Measurements from ENCODE around the gene CMSS1.

CMSS1 gene

DNA sequence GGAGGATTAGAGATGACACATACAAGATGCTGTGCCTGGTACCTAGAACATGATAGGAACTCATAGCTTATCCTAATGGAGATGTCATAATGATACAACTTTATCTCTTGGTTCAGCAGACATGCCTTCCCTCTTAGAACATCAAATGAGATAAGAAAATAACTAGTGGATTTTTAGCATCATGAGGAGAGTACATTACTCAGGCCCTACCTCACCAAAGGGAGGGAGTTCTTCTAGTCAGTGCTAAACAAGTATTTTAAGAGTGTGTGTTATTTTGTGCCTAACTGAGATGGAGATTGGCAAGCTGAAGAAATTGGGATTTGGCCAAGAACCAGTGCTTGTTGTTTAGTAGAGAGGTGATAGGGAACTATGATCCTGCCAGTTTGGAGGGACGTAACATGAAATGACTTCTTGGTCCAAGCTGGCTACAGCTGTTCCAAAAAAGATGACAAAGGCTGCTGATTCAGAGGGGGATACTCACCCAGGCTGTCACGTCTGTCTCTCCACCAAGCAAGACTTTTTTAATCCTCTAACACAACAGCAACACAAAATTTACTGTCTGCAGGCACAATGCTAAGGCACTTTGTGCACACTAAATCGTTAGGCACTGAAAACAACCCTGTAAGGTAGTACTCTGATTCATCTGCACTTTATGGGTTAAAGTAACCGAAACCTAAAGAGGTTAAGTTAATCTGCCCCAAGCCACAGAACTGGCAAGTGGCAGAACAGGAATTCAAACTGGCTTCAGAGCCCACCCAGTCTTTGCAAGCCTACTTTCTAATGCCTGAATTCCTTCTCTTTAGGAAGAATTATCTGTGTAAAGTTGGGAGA lies 126.5 kb downstream of the CMSS1 start:
- DNase-seq = no peak

DNA sequence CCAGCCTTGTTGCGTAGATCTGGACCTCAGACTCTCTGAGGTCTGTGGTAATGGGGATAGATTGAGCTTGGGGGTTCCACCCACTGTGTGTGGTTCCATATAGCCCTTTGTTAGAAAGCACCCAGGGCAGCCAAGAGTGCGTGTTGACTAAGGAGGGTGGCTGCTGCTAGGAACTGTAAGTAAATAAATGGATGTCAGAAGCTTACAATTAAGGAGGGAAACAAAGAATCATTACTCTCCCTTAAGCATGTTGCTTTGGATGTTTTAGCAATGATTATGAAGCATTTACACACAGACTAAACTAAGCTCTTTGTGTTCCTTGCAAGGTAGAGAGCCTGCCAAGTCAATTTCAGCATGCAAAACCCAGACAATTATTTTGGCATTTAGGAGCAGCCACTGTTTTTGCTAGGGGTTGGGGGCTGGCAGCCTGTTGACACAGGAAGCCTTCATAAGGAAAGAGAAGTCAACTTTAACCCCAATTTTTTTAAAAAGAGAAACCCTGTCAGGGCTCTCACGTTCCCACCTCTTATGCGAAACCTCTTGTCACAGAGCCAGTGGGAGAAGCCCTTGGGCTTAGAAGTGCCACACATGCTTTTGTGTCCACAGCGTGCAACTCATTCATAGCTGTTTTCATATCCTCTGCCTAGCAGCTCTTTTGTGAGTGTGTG lies 127.8 kb downstream of the CMSS1 start:
- no peak for DNase-seq

DNA sequence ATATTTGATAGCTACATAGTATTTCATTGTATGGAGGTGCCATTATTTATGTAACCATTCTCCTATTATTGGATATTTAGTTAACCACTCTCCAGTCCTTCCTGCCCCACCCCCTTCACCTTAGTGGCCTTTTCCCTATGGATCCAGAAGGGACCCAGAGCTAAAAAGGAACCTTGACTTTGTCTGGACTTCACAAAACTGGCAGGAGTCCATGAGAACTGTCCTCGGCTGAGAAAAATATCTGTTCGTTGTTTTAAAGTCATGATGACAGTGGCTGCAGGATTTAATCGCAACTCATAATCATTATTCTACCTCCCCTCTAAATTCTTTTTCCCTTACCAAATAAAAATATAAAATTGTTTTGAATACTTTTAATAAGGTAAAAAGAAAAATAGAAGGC lies 129.7 kb downstream of the CMSS1 start:
- DNase-seq = no peak

DNA sequence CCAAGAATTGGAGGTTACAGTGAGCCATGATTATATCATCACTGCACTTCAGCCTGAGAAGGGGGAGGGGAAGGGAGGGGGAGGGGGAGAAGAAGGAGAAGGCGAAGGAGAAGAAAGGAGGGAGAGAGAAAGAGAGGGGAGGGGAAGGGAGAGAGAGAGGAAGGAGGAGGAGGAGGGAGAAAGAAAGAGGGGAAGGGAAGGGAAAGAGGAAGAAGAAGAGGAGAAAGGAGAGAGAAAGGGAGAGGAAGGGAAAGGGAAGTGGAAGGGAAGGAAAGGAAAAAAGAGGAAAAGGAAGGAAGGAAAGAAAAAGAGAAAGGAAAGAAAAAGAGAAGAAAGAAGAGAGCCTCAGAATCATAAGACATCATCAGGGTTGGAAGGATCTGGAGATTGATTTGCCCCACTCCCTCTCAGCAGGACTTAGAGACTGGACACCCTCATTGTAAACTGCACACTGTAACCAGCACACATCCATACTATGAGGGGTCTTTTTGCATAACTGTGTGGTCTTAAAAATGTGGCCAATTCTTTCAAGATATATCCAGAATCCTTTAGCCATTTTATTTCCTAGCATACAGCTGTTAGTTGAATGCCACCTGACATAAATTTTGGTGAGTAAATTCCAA lies 130.9 kb downstream of the CMSS1 start:
- no peak for DNase-seq

DNA sequence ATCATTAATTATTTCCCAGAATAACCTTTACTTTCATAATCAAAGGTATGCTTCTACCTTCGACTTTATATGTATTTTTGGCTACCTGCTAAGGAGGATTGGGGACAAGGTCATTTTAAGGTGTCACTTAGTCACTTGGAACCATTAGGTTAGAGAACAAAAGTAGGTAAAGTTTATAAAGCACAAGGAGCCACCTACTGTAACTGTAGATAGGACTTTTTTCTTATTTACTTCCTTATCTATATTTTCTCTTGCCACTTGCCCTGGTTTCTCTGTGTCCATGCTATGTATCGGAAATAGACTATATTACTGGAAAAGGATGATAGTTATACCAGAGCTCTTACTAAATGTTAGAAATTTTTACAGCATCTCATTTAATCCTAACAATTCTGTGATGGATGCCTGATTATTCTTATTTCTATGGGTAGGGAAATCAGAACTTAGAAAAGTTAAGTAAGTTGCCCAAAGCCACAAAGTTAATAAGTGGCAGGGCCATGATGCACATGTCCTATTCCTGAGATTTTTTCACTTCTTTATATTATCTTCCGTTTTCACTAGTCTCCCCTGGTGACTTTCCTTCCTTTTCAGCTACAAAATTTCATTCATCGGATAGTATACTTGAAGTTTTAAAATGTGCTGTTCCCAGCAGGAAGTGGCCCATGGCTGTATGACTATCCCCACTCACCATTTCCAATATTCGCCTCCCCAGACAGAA lies 132.5 kb downstream of the CMSS1 start:
- no peak for DNase-seq

DNA sequence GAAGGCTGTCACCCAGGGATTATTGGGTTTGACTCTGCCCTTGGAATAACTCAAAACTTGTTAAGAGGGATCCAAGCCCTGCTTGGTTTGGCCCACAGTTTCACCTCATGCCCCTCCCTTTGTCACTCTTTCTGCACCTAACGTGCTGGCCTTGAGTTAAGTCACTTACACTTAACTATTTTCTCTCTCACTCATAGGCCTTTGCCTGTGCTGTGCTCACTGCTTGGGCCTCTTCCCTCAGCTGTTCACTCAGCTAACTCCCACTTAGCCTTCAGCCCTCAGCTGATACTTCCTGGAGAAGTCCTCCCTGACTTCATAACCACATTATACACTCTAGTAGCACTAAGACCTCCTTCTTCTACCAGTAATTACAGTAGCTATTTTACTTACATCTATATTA lies 133.3 kb downstream of the CMSS1 start:
- no peak for DNase-seq

DNA sequence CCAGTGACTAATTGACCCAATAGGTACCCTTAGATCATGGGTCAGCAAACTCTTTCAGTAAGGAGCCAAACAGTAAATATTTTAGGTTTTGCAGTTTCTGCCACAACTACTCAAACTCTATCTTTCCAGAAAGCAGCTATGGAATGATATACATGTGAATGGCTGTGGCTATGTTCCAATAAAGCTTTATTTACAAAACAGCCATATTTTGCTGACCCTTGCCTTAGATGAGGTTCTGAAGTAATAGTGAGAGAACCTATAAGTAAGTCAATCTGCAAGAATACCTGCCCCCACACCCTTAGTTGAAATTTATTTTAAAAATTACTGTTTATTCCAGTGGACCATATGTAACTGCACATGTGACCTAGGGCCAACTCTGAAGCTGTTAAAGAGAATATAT lies 134.0 kb downstream of the CMSS1 start:
- DNase-seq = no peak

DNA sequence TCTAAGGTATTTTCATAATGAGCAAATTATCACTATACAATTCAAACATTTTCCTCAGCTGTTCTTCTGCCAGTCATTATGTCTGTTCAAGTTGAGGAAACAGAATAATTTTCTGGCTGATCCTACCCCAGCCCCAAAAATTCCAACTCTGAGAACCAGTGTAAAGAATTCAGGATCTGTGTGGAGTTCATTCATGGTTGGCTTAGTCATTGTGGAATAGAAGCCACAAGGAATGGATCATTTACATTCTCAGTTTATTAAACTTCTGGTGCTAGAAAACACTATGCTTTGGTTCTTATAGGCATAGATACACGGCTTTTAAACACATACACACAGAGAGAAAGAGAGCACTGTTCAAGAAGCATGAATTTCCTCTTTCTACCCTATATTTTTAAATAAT lies 134.6 kb downstream of the CMSS1 start:
- peak; percentile 91 for DNase-seq

DNA sequence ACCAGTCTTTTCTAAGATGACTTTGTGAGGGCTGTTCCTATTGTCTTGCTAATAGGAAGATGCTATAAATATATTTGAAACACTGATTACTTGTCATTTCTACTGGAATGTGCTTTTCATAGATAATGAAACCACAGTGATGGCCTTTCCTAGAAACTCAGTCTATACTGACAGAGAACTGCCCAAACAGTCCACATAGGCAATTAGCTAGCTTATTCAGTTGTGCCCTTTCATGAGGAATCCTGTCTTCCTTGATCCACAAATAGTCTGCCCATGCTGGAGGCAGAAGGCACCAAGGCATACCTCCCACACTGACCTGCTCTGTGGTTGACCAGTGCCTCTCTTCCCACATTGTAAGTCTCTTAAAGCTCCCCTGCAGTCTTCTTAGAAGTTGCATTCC lies 135.9 kb downstream of the CMSS1 start:
- DNase-seq = peak; percentile 51

DNA sequence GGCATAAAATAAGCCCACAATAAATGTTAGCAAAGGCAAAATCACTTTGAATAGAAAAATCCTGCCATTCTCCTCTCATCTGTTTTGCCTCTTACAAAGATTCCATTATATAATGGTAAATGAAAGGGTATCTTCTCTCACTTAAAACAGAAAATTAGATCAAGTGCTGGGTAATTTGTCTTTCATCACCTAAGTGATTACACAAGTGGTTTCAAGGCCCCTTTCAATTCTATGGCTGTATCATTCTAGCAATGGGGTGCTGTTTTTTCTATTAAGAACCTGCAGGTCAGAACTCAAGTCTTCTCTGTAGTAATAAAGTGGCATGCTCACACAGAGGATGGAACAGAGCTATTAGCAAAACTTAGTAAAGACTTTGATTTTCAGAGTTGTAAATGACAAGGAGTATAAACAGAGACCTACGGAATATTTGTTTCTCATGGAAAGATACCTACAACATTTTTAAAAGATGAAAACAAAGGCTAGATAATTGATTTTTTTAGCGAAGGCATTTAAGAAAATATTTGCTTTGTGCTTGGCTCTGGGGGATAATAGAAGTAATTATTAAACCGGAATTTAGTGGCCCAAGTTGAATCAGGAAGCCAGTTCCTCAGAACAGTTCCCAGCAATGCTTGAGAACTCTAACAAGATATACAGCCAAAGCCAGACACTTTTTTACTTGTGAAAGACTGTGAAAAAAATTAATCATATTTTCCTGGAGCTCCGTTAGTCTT lies 137.4 kb downstream of the CMSS1 start:
- DNase-seq = no peak

DNA sequence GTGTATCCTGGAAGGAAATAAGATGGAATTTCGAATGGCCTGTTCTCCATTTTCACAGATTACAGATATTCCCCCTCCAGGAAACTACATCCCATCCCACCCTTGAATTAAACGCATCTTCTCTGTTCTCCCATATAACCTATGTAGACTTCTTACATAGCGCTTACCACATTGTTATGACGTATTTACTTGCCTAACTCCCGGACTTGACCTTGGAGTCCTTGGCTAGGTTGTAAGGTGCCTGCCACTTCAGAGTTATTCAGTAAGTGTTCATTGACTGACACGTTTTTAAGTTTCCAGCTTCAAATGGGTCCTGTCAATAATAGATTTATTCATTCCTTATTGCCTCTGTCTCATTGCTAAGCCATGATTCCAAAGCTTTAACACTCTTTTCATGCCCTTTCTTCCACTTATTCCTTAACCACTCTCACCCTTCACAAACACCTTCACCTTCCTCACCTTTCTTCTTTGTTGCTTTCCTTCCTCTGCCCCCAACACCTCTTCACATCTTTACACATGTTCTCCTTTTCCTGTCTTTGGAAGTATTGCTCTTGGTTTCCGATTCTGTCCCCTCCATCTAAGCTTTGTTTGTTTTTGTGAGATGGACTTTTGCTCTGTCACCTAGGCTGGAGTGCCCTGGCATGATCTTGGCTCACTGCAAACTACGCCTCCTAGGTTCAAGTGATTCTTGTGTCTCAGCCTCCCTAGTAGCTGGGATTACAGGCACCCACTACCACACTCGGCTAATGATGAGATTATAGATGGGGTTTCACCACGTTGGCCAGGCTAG lies 138.3 kb downstream of the CMSS1 start:
- DNase-seq = no peak

DNA sequence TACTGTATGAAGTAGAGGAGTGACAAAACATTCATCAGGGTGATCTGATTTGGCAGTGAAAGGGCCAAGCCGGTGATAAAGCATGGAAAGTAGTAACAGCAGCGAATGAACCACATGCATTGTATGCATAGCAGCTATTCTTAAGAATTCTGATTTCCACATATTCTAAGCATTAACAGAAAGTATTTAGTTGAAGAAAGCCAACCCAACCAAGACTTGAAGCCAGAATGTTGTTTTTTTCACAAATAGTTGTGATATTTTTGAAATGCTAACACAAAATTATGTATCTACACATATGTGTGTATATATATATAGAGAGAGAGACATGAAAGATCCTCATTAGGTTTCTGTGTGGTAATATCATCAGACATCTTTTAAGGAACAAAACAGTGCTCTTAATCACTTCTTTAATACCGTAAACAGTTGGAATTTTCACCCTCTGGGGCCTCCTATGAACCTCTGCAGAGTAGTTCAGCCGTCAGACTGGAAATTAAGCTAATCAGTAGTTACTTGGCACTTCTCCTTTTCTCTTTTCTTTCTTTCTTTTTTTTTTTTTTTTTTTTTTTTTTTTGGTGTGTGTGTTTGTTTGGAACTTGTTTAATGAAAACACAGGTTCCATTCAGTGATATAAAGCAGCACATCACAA lies 139.6 kb downstream of the CMSS1 start:
- DNase-seq = no peak

DNA sequence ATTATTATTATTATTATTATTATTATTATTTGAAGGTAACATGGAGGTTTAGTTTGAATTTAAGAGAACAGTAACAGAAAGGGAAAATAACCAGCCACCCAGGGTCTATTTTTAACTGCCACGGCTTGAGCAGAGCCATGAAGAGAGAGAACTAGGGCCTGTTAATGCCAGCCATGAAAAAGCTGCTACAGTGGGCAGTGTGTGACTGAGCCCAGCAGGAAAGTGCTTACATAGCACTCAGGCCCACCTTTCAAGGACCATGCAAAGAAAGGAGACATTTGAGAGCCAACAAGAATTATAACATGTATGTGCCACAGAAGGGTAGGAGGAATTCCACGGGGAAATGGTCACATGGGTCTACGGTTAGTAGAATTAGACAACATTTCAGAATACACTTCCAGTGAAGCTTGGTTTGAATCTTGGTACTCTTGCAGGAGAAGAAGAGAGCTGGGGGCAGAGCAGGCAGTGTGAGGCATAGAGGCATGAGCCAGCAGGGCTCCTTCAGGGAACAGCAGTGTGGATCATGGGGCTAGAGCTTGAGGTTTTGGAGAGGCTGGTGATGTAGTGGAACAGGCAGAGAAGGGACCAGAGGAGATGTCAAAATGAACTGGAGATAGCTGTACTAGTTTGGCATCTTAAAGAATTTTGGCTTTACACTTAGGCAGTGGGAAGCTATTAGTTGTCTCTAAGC lies 140.7 kb downstream of the CMSS1 start:
- no peak for DNase-seq

DNA sequence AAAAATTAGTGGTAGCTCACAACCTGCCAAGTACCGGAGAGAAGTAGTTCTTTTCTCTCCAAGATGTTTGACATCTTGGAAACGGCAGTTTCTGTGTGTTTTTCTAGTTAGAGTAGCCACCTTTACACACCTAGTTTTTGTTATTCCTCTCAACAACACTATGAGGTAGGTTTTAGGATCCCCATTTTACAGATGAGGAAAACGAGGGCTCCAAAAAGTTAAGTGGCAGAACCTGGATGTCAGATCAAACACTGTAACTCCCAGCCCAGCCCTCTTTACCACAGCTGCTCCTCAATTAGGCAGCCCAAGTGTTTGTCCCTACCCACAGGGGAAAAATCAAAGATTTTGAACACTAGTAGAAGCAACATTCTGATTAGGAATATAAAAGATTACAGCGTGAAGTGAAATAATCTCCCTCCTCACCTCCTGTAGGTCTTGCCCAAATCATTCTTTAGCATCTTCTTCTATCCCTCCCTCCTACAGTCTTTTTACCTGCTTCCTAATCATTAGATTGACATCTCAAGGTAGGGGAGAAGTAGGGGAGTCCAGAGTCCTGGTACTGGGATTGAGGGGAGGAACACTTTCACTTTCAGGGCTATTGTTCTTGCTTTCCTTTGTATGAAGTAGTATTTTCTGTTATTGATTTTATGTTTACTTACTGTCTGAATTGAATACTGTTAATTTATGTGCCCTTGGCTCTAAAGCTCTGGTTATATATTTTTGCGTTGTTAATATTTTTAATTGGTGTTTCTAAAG lies 142.6 kb downstream of the CMSS1 start:
- no peak for DNase-seq

DNA sequence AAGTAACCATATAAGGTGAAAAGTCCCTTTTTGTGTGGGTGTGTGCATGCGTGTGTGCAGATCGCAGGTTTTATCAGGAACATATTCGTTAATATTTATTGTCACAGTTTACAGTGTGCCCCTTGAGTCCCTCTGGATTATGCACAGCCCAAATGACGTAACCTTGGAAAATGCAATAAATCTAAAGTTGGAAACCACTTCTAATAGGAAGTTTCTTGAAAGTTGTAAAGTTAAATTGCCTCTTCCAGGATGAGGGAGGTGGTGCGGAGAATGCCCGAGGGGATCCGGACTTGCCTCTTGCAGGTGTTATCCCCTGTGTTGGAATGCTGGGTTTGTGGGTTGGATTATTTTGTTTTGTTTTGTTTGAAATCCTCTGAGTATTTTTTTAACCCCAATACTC lies 143.3 kb downstream of the CMSS1 start:
- DNase-seq = no peak

DNA sequence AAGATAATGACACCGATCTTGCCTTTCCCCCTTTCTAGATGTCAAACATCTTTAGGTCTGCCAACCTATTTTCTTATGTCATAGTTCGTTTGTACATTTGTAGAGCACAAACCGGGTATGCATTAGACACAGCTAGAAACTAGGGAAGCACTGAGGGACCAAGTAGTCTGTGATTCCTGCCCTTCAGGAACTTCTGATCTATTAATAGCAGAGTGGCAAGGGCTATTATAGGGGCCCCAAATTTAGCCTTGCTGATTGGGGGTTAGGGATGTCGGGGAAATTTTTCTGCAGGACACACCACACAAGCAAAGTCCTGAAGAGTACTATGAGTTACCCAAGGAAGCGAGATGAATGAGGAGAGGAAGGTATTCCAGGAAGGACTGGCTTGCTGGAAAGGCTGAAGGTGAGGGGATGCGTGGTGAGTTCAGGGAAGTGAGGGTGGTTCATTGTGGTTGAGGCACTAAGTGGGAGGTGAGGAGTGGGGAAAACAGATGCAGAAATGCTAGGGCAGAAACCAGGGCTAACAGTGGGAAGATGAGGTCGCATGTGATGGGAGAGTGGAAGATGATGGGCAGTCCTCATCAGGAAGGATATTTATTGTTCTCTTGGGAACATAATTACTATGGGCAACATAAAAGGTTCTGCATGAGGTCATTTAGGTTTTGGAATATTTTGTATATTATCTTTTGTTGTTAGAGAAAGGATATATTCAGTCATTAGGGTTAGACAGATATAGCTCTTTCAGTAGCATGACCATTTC lies 144.3 kb downstream of the CMSS1 start:
- DNase-seq = no peak

DNA sequence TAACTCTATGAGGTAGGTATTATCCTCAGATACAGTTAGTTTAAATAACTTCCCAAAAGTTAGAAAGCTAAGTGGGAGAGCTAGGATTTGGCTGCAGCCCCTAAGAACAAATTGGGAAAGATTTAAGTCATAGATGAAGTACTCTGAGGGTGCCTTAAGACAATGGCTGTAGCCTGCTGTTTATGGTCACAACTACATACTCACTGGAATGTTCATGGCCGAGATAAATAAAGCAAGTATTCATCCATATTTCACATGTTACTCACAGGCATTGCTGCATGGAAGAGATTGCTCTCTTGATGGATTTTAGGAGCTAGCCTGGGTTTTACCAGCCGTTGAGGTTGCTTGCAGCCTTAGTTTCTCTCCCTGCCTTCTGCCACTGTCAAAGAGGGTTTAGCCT lies 145.0 kb downstream of the CMSS1 start:
- DNase-seq = no peak

DNA sequence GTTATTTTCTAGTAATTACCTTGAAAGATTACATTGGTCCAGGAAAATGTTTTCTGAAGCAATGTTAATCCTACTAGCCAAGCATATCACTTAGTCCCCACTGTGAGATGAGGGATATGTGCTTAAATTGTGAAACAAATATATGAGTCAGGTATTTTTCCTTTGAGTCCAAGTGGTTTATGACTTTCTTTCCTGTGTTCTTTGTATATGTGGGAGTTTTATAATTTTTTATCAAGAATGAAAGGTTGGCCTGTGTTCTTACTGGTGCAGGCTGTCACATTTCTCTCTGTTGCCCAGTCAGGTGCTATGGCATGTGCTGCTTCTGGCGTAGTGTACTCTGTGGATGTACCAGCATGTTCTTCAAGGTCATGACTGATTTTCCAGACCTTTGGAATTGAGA lies 147.4 kb downstream of the CMSS1 start:
- peak; percentile 29 for DNase-seq

Measured in kidney glomerular epithelial cell (primary cell).